HL-60 (cell line): ENCODE measurements around the gene RECK.

Experiments used
- CTCF ChIP-seq: IDR thresholded peaks from one replicate; pipeline ENCODE4 v1.5.1; 2011; ENCODE audit warnings: low read length, control low read depth, inconsistent platforms; ENCODE audit not compliant: insufficient read depth
- GABPA ChIP-seq: IDR thresholded peaks from 2 replicates; pipeline ENCODE4 v1.6.1; 2012; ENCODE audit warnings: low read depth
- REST ChIP-seq: IDR thresholded peaks from 2 replicates; pipeline ENCODE4 v1.6.1; 2012; ENCODE audit warnings: low read depth; ENCODE audit not compliant: insufficient replicate concordance
- SPI1 ChIP-seq: IDR thresholded peaks from 2 replicates; pipeline ENCODE4 v1.6.1; 2012; ENCODE audit warnings: low read depth, mild to moderate bottlenecking, borderline replicate concordance

- TF ChIP-seq CTCF, result no peak
- TF ChIP-seq REST, result no peak
- TF ChIP-seq SPI1, result no peak
- no peak for TF ChIP-seq GABPA
Observed at GRCh38 chr9:36141761-36142160, 105.0 kb downstream of the RECK start.
